SIG-M5 (cell line): ENCODE results near the gene CCDC138.

Experiments
- DNase-seq: peaks from one replicate; lab custom pipeline; 2025; lab: John Stamatoyannopoulos, UW

The CCDC138 gene

DNA sequence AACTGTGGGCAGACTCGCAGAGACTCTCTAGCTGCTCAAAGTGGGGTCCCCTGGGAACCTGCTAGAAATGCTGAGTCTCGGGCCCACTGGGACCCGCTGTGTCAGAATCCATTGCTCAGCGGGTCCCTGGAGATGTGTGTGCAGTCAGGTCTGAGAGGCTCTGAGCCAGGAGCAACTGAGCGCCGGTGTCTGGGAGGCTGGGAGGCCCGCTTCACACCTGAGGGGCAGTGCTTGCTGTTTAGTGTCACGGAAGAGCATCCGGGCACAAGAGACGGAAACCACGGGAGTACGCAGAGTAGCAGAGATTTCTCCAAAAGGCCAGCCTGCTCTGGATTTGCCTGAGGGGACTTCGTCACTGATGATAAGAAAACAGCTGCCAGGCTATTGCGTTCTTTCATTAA lies 132.4 kb downstream of the CCDC138 start:
- no peak for DNase-seq

DNA sequence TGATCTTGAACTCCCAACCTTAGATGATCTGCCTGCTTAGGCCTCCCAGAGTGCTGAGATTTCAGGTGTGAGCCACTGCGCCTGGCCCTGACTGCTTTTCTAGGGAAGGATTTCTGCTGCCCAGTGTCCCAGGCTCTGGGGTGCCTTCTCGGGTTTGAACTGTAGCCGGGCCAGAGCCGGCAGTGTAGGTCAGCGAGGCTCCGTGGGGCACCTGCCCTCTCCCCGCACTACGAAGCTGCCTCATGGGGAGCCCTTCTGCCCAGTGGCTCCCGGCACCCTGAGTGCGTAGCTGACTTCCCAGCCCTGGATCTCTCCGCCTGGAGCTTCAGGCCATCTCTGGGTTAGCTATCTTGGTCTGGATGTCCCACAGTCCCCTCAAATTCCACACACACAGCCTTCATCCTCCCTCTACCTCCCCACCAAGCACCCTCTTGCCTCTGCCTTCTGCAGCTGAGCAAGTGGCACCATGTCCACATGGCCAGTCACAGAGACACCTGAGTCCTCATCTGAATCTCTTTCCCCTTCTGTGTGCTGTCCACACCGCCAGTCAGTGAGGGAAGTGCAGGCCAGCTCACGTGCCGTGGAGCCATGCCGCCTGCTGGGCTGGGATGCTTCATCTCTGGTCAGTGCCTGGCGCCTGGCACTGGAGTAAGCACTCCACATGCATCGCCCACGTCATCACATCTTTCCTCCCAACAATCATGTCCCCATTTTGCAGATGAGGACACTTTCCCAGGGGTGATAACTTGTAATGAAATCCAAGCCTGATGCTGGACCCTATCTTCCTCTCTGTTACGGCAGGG lies 133.2 kb downstream of the CCDC138 start:
- DNase-seq = no peak

DNA sequence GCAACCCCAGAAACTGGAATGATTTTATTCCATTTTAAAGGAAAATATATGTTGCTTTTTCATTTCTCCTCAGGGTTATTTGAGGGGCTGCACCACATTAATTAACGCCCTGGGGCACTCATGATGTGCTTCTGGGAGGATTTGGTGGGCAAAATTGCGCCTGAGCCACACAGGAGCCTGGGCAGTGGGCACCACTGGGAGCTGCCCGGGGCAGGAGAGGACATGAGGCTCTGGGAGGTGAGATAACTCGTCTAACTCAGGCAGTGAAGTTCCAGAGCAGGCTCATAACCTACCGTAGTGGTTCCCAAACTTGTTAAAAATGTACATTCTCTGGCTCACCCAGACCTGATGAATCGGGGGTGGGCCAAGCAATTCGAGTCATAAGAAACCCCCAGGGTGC lies 134.1 kb downstream of the CCDC138 start:
- no peak for DNase-seq

DNA sequence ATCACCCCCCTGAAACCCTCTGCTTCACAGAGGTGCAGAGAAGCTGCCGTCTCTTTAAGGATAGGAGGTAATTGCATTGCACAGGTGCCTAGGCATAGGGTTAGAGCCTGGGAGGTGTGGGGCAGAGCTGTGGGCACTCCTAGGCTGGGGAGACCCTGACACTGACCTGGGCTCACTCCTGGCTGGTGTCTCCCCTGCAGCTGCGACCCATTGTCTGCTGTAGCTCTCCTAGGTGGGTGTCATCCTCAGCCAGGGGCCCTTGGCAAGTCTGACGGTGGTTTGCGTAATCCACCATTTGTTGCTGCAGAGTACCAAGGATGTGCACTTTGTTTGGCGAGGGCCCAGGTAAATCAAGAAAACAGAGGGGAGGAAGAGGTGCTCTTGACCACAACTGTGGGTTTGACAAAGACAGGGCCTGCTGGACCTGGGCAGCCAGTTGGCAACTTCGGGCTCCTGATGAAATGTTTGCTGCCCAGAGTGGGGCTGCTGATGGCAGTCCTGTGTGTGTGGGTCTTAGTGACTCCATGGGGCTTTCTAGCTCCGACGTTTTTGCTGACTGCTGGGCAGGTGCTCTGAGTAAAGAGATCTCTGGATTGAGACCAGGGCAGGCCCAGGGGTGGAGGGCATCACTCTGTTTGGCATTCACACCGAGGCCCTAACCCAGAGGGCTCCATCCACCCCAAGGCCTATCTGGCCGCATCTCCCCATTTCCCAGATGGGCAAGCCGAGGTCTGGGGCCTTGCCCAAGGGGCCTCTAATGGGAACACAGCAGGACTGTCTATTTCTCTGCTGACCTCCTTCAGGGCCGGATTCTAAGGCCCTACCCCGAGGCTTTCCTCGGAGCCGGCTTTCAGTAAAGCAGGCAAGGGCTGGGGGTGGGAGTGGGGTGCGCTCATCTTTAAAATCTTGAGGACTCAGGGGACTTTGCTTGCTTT lies 134.8 kb downstream of the CCDC138 start:
- DNase-seq = no peak

DNA sequence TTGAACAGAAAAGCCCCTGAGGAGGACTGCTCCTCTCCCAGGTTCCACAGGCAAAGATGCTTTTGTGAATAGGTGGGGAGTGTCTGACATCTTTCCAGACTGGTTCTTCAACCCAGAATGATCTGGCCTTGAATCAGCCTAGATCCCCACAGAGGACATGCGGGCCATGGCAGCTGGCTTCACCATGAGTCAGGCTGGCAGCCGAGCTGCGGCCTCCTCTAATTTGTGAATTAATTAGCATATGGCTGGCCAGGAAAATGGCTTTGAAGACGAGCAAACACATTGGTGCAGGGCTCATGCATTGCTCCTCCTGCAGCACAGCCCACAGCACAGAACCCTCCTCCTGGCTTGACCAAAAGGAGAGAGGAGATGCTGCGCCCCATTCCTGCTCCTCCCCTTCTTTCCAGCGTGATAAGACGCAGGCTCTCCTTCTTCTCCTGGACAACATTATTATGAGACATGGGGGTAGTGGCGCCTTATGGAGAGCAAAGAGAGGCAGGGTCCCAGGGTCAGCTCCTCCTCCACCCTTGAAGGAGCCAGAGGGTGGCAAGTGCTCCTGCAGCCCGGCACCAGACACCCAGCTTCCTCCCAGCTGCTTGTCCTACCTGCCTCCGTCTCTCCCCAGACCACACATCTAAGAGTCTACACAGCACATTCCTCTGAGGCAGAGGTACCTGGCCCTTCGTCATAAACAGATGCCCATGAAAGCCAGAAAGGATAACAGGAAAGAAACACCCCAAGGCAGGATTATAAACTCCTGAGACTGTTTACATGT lies 135.8 kb downstream of the CCDC138 start:
- no peak for DNase-seq

DNA sequence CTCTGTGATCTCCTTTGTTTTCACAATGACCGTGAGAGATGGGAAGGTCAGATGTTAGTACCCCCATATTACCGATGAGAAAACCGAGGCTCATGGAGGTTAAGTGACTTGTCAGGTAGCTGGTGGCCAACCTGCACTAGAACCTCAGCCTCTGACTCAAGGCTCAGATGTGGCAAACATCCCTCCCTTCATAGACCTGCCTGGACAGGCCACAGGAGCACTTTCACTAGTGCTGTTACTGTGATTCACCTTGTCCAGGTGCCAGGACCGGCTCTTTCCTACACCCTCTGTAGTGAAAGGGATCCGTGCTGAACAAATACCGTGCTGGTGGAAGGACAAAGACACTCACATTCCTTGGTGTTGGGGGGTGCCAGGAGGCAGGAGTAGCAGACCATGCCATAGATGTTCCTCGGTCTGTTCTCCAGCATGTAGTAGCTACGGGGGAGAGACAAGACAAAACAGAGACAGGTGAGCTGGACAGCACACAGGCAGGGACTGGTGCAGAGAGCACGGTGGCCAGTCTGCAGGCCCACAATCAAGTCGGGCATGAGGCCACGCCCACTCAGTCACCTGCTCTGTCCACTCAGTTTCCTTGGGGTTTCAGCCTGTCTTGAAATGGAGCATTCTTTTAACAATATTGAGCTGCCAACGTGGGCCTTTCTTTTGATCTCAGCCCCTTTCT lies 136.6 kb downstream of the CCDC138 start:
- no peak for DNase-seq

DNA sequence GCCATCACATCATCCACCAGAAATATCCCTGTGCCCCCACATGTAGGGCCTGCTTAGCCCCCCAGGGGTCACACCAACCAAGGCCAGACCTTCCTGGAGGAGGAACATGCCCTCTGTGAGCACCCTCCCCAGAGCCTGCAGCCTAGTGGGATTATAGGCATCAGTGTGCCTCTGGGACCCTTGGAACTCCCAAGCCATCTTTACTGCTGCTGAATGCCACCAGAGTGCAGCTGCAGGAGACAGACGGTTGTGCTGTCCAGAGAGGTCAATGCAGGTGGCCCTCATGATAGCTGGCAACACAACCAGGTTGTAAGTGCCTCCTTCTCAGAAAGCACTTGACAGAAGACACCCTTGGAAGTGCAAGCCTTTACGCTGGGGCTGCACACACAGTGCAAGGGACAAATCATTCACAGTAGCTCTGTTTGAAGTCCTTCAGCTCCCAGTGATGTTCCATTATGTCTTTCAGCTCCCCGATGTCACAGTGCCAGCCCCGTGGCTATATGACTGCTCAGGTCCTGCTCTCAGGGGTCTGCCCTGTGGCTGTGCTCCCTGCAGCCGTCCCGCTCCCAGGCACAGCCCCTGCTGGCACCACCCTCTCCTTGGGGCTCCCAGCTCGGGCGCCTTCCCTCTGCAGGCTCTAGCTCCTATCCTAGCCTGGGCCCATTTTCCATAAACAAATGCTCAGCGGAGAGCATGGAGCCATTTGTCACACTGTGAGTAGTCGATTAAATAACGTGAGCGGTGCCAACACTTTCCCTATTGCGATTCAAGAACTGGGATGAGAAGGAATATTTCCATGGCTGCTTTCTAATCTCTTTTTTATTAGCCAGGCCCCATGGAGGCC lies 137.4 kb downstream of the CCDC138 start:
- no peak for DNase-seq

DNA sequence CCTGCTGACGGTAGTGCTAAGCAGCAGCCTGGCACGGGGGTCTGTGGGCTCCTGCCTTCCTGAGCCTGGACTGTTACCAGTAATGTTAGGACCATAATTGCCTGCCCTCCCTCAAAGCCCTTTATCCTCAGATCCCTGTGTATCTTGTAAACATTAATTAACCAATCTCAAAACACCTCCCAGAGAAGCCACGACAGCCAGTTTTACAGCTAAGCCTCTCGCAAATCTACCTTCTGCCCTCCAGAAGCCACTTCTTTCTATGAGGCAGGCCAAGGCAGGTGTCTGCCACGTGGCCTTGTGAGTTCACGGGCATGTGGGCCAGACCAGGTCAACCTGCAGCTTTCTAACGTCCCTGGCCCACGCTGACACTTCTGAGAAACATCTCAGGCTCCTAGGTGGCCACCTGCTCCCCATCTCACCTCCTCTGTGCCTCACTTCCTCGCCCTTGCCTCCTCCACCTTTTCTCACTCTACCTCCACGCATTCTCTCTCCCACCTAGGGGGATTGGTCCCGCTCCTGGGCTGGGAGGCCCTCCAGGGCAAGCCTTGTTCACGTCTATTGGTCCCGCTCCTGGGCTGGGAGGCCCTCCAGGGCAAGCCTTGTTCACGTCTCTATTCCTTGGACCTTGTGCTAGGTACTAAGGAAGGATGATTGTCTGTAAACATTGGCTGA lies 138.1 kb downstream of the CCDC138 start:
- no peak for DNase-seq

DNA sequence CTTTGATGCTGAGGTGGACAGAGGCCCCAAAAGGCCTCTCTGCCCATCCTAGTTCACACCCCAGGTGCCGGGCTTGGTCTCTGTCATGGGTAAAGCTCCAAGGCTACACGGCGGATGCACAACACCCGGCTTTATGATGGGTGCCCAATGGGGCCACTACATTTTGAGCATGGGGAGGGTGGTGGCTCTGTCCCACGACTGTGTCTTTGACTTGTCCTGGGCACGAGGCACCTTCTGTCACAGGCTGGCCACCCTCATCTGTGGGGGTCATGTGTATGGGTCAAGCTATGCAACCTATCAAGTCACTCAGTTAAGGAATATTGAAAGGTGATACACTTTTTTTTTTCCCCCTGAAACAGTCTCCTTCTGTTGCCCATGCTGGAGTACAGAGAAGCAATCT lies 138.7 kb downstream of the CCDC138 start:
- no peak for DNase-seq

DNA sequence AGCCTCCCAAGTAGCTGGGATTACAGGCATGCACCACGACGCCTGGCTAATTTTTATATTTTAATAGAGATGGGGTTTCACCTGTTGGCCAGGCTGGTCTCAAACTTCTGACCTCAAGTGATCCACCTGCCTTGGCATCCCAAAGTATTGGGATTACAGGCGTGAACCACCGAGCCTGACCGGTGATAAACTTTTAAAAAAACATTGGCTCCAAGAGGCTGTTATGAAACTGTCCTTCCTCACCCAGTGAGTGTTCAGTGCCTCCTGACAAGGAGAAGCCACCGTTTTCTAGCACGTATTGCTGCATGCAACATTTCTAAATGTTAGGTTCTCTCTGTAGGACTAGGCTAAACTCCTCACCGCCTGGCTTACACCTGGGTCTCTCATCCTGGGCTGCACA lies 139.2 kb downstream of the CCDC138 start:
- no peak for DNase-seq
